AG04449 (cell line): Measurements from ENCODE around the gene ITGA8.

ENCODE experiments used
- CTCF ChIA-PET: fragments of 350-600 bp; formaldehyde crosslinking; extraction: SDS; loops from one replicate; lab custom pipeline; 2021; ENCODE audit warnings: antibody characterized with exemption; lab: Yijun Ruan, JAX
- POLR2A ChIA-PET: fragments of 400-600, 350-600 bp; formaldehyde crosslinking; extraction: SDS; loops from one replicate; lab custom pipeline; 2020; ENCODE audit warnings: antibody characterized with exemption, inconsistent platforms; lab: Yijun Ruan, JAX
- DNase-seq: peaks from one replicate; pipeline ENCODE4 v3.0.0-alpha.2; 2010; ENCODE audit warnings: low read depth, low spot score
- H3K4me3 ChIP-seq: 2 replicates; pipeline ENCODE4 v1.5.1; 2011; ENCODE audit warnings: low read depth, mild to moderate bottlenecking, control low read depth, low read length
- CTCF ChIP-seq: IDR thresholded peaks from one replicate; pipeline ENCODE4 v1.5.1; 2011; ENCODE audit warnings: mild to moderate bottlenecking, moderate library complexity, low read length, control low read depth, inconsistent platforms; ENCODE audit not compliant: insufficient read depth; ENCODE audit errors: missing control alignments

Gene ITGA8

GRCh38 chr10:15526754-15527153, 193.0 kb downstream of the ITGA8 start:
- no peak for DNase-seq
- no peak overlapping the region for H3K4me3 ChIP-seq
- no peak for TF ChIP-seq CTCF
- CTCF ChIA-PET: interaction anchor here (1.0 kb wide), 1 partner anchor 13 kb away, joined by 4 read pairs; no protein-coding TSS in a partner anchor
- POLR2A ChIA-PET: no interaction called here

- POLR2A ChIA-PET: no interaction called here
- TF ChIP-seq CTCF: no peak
Observed at GRCh38 chr10:15521328-15521903, 198.3 kb downstream of the ITGA8 start.

GRCh38 chr10:15518250-15518649, 201.5 kb downstream of the ITGA8 start:
- CTCF ChIA-PET: no interaction called here
- TF ChIP-seq CTCF: no peak
- H3K4me3 ChIP-seq: no peak overlapping the region
- no peak for DNase-seq
- POLR2A ChIA-PET: no interaction called here

More at GRCh38 chr10:15521328-15521903, 198.3 kb downstream of the ITGA8 start:
- no peak for DNase-seq
- CTCF ChIA-PET: interaction anchor here (1.0 kb wide), 1 partner anchor 198 kb away, joined by 3 read pairs; no protein-coding TSS in a partner anchor
- no peak overlapping the region for H3K4me3 ChIP-seq

- POLR2A ChIA-PET: no interaction called here
- TF ChIP-seq CTCF: no peak
- H3K4me3 ChIP-seq: no peak overlapping the region
- no peak for DNase-seq
- CTCF ChIA-PET: interaction anchor here (1.1 to 1.2 kb wide), 2 partner anchors 13 to 203 kb away, joined by 3 read pairs; partner anchors contain the start of gene ITGA8
Observed at GRCh38 chr10:15516256-15517085, 203.3 kb downstream of the ITGA8 start.

- ChIA-PET POLR2A (no interaction called here), CTCF (interaction anchor here (1.2 kb wide), 1 partner anchor 71 kb away, joined by 3 read pairs; no protein-coding TSS in a partner anchor)
- H3K4me3 ChIP-seq: no peak overlapping the region
- no peak for DNase-seq
- no peak for TF ChIP-seq CTCF
Observed at GRCh38 chr10:15515202-15515601, 204.5 kb downstream of the ITGA8 start.

- H3K4me3 ChIP-seq: no peak overlapping the region
- POLR2A ChIA-PET: no interaction called here
- CTCF ChIA-PET: no interaction called here
- no peak for TF ChIP-seq CTCF
- no peak for DNase-seq
Observed at GRCh38 chr10:15510963-15511362, 208.8 kb downstream of the ITGA8 start.
